Breast epithelium (tissue), 3 donors: Measurements from ENCODE around the gene CRTC3.
"Not testable (repeated sequence)": the region's sequence is repeated elsewhere in the genome, so short reads cannot be mapped to it uniquely, and the experiment has no call there.

Experiments
- CTCF ChIP-seq, 3 donors: fragments of 450-650 bp; IDR thresholded peaks; one replicate each; pipeline ENCODE4 v1.5.1; 2016 to 2017; ENCODE audit warnings: antibody characterized with exemption in 3 of 3, mild to moderate bottlenecking in 3 of 3, moderate library complexity in 3 of 3
- POLR2A ChIP-seq: fragments of 450-650 bp; IDR thresholded peaks from one replicate; pipeline ENCODE4 v1.6.1; 2016; ENCODE audit warnings: antibody characterized with exemption, mild to moderate bottlenecking, moderate library complexity
- POLR2AphosphoS5 ChIP-seq, 3 donors: sonication (generic); formaldehyde crosslinking; IDR thresholded peaks; one replicate each; pipeline ENCODE4 v1.6.1; 2017; ENCODE audit warnings: antibody characterized with exemption in 3 of 3

DNA sequence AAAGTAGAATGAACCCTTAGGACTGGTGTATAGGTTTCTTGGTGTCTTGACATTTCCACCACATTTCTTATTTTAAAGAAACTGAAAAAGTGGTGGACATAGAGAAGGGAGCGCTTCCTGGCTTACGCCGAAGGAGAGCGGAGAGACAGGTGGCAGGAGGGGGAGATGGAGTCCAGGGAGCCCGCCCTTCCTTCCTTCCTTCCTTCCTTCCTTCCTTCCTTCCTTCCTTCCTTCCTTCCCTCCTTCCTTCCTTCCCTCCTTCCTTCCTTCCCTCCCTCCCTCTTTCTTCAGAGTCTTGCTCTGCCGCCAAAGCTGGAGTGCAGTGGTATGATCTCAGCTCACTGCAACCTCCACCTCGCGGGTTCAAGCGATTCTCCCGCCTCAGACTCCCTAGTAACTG lies 143.6 kb downstream of the CRTC3 start:
- not testable (repeated sequence) for TF ChIP-seq CTCF (IDR thresholded peaks at IDR 0.05); POLR2AphosphoS5 (IDR thresholded peaks at IDR 0.05); POLR2A
